Neural cell (in vitro differentiated cells): ENCODE measurements around the gene BICC1. TPM values are rescaled to one million over a fixed set of nuclear protein-coding genes. Genes with fewer than 3 reads are reported as not detected.

ENCODE experiments used
- H2AFZ ChIP-seq: fragments of 200-600, 300-800 bp; sonication (generic), shearing (Covaris generic); 2 replicates; pipeline ENCODE4 v1.6.0; 2014; ENCODE audit warnings: low read depth, mild to moderate bottlenecking, antibody characterized with exemption, low read length, moderate library complexity
- H3F3A ChIP-seq: fragments of 200-600 bp; shearing (Covaris generic); 2 replicates; pipeline ENCODE4 v1.6.1; 2016; ENCODE audit warnings: mild to moderate bottlenecking, moderate library complexity, mixed read lengths, antibody characterized with exemption, low read length; ENCODE audit not compliant: insufficient read depth, poor library complexity, severe bottlenecking
- H3K27ac ChIP-seq: fragments of 200-600, 300-800 bp; sonication (generic), shearing (Covaris generic); 2 replicates; pipeline ENCODE4 v1.5.1; 2014; ENCODE audit warnings: mild to moderate bottlenecking, low read length, moderate library complexity
- H3K27me3 ChIP-seq: fragments of 300-800, 200-600 bp; sonication (generic), shearing (Covaris generic); 2 replicates; pipeline ENCODE4 v1.6.0; 2014; ENCODE audit warnings: mild to moderate bottlenecking, low read depth, low read length, moderate library complexity; ENCODE audit not compliant: insufficient read depth
- H3K36me3 ChIP-seq: fragments of 300-800, 200-600 bp; sonication (generic), shearing (Covaris generic); 2 replicates; pipeline ENCODE4 v1.5.1; 2014; ENCODE audit warnings: mild to moderate bottlenecking, antibody characterized with exemption, low read length, moderate library complexity; ENCODE audit not compliant: insufficient read depth
- H3K4me2 ChIP-seq: fragments of 300-800, 200-600 bp; sonication (generic), shearing (Covaris generic); 2 replicates; pipeline ENCODE4 v1.6.0; 2014; ENCODE audit warnings: mild to moderate bottlenecking, low read length
- H3K4me3 ChIP-seq: fragments of 300-800, 200-600 bp; sonication (generic), shearing (Covaris generic); 2 replicates; pipeline ENCODE4 v1.5.1; 2014; ENCODE audit warnings: mild to moderate bottlenecking, low read length, moderate library complexity
- H3K79me2 ChIP-seq: fragments of 200-600 bp; shearing (Covaris generic); replicated peaks from 2 replicates; pipeline ENCODE4 v1.6.0; 2014; ENCODE audit warnings: mild to moderate bottlenecking, low read length, moderate library complexity; ENCODE audit not compliant: insufficient read depth
- H3K9ac ChIP-seq: fragments of 300-800, 200-600 bp; sonication (generic), shearing (Covaris generic); 2 replicates; pipeline ENCODE4 v1.6.1; 2016; ENCODE audit warnings: mild to moderate bottlenecking, low read length, mixed read lengths
- H3K9me2 ChIP-seq: fragments of 200-600 bp; shearing (Covaris generic); 2 replicates; pipeline ENCODE4 v1.6.1; 2016; ENCODE audit warnings: mild to moderate bottlenecking, low read length, mixed read lengths; ENCODE audit not compliant: insufficient read depth
- H3K9me3 ChIP-seq: fragments of 200-600, 300-800 bp; sonication (generic), shearing (Covaris generic); 2 replicates; pipeline ENCODE4 v1.6.1; 2016; ENCODE audit warnings: mild to moderate bottlenecking, mixed run types, low read length, moderate library complexity, mixed read lengths
- H4K20me1 ChIP-seq: fragments of 200-600 bp; shearing (Covaris generic); 2 replicates; pipeline ENCODE4 v1.6.1; 2016; ENCODE audit warnings: mild to moderate bottlenecking, mixed run types; ENCODE audit not compliant: insufficient read depth
- CTCF ChIP-seq: fragments of 450-650 bp; IDR thresholded peaks from 2 replicates; pipeline ENCODE4 v1.5.1; 2014; ENCODE audit warnings: antibody characterized with exemption, mild to moderate bottlenecking, moderate library complexity; ENCODE audit not compliant: poor library complexity, severe bottlenecking
- EP300 ChIP-seq: fragments of 450-650 bp; conservative IDR thresholded peaks from 2 replicates; pipeline ENCODE4 v1.6.1; 2014; ENCODE audit warnings: antibody characterized with exemption, mild to moderate bottlenecking, moderate library complexity; ENCODE audit not compliant: poor library complexity, severe bottlenecking
- EZH2 ChIP-seq: fragments of 200-600, 300-800 bp; shearing (Covaris generic), sonication (generic); IDR thresholded peaks from 2 replicates; pipeline ENCODE4 v1.6.1; 2014; ENCODE audit warnings: antibody characterized with exemption, low read length, borderline replicate concordance, mild to moderate bottlenecking; ENCODE audit not compliant: insufficient read depth, poor library complexity, severe bottlenecking
- MXI1 ChIP-seq: fragments of 450-650 bp; conservative IDR thresholded peaks from 2 replicates; pipeline ENCODE4 v1.6.1; 2014; ENCODE audit warnings: antibody characterized with exemption, mild to moderate bottlenecking; ENCODE audit not compliant: poor library complexity, severe bottlenecking
- POLR2AphosphoS5 ChIP-seq: IDR thresholded peaks from 2 replicates; pipeline ENCODE4 v1.6.1; 2012
- RAD21 ChIP-seq: fragments of 450-650 bp; conservative IDR thresholded peaks from 2 replicates; pipeline ENCODE4 v1.6.1; 2014; ENCODE audit warnings: antibody characterized with exemption, mild to moderate bottlenecking, moderate library complexity
- REST ChIP-seq: IDR thresholded peaks from 2 replicates; pipeline ENCODE4 v1.6.1; 2012; ENCODE audit warnings: borderline replicate concordance
- SMC3 ChIP-seq: fragments of 450-650 bp; conservative IDR thresholded peaks from 2 replicates; pipeline ENCODE4 v1.6.1; 2014; ENCODE audit warnings: antibody characterized with exemption, mild to moderate bottlenecking, moderate library complexity; ENCODE audit not compliant: poor library complexity
- TAF1 ChIP-seq: IDR thresholded peaks from 2 replicates; pipeline ENCODE4 v1.6.1; 2012; ENCODE audit warnings: low read depth
- polyA plus RNA-seq: library from polyadenylated mRNA; depleted of rRNA; stranded (reverse); fragments of >200 nt; gene quantifications from 2 replicates; pipeline ENCODE4 v1.2.3, GENCODE V29; 2014

The BICC1 gene
- polyA plus RNA-seq, 1 donor from 2014 or later: 7.6 TPM

- H3K9ac ChIP-seq: no peak overlapping the region
These were observed 269.3 kb downstream of the BICC1 start for GRCh38 chr10:58781873-58782488.

More at GRCh38 chr10:58781873-58782488, 269.3 kb downstream of the BICC1 start:
- Histone ChIP-seq H3K4me2 (no peak overlapping the region), H3K27ac (no peak overlapping the region), H3F3A (no peaks in the 10 kb centered on the region), H2AFZ (no peak overlapping the region), H3K4me3 (no peak overlapping the region), H3K36me3 (no peaks in the 10 kb centered on the region), H3K79me2 (no peaks in the 10 kb centered on the region), H3K27me3 (no peaks in the 10 kb centered on the region), H3K9me3 (no peaks in the 10 kb centered on the region), H4K20me1 (no peaks in the 10 kb centered on the region), H3K9me2 (no peaks in the 10 kb centered on the region)
- TF ChIP-seq MXI1 (no peak), EP300 (no peak), RAD21 (peak; percentile 94), POLR2AphosphoS5 (no peak), SMC3 (peak; percentile 92), TAF1 (no peak), CTCF (peak; percentile 89), REST (no peak), EZH2 (no peak)
